HEK293 (cell line): Measurements from ENCODE around the gene ZKSCAN1.
A peak's percentile ranks its signal among the peaks of the same experiment; 100 is the strongest.

ENCODE experiments used
- CTCF ChIA-PET: fragments of 350-600 bp; formaldehyde crosslinking; extraction: SDS; loops from one replicate; lab custom pipeline; 2021; ENCODE audit warnings: antibody characterized with exemption; lab: Yijun Ruan, JAX
- POLR2A ChIA-PET: fragments of 300-600 bp; formaldehyde crosslinking; extraction: SDS; loops from one replicate; lab custom pipeline; 2020; ENCODE audit warnings: antibody characterized with exemption, inconsistent platforms; lab: Yijun Ruan, JAX
- H3K27ac ChIP-seq: fragments of 200-500 bp; sonication (Bioruptor generic); 2 replicates; pipeline ENCODE4 v1.5.1; 2014; ENCODE audit warnings: low read depth, low read length, control low read depth, inconsistent platforms; ENCODE audit errors: extremely low read depth
- H3K36me3 ChIP-seq, 2 experiments: fragments of 200-500 bp in 1 of 2; sonication (Bioruptor generic) in 1 of 2; 1 replicate in 1 of 2; 2 replicates in 1 of 2; pipeline ENCODE4 v1.5.1; 2014 to 2017; ENCODE audit warnings: inconsistent platforms in 2 of 2, low read length in 2 of 2; ENCODE audit not compliant: control insufficient read depth in 2 of 2, insufficient read depth in 1 of 2
- H3K4me1 ChIP-seq: fragments of 200-500 bp; sonication (Bioruptor generic); 2 replicates; pipeline ENCODE4 v1.5.1; 2014; ENCODE audit warnings: mild to moderate bottlenecking, low read length, inconsistent platforms; ENCODE audit not compliant: control insufficient read depth, insufficient read depth
- H3K4me3 ChIP-seq: 2 replicates; pipeline ENCODE4 v1.5.1; 2011; ENCODE audit warnings: low read depth, mild to moderate bottlenecking, control low read depth, low read length, moderate library complexity
- H3K9me3 ChIP-seq: fragments of 200-500 bp; sonication (Bioruptor generic); 2 replicates; pipeline ENCODE4 v1.5.1; 2014; ENCODE audit warnings: low read depth, low read length, inconsistent platforms; ENCODE audit not compliant: control insufficient read depth, insufficient read depth
- HOXC10 ChIP-seq: sonication (generic); formaldehyde crosslinking; IDR thresholded peaks from 2 replicates; pipeline ENCODE4 v1.8.1; 2023; ENCODE audit warnings: mild to moderate bottlenecking, missing genetic modification reagents
- KLF1 ChIP-seq: fragments of 450-650 bp; formaldehyde crosslinking; IDR thresholded peaks from 2 replicates; pipeline ENCODE4 v1.5.1; 2016; ENCODE audit warnings: missing biosample characterization, missing genetic modification characterization
- MZF1 ChIP-seq: fragments of 450-650 bp; formaldehyde crosslinking; IDR thresholded peaks from 2 replicates; pipeline ENCODE4 v1.5.1; 2017; ENCODE audit warnings: missing biosample characterization, missing genetic modification characterization, borderline replicate concordance
- PRDM1 ChIP-seq: fragments of 450-650 bp; formaldehyde crosslinking; IDR thresholded peaks from 2 replicates; pipeline ENCODE4; 2016; ENCODE audit warnings: missing biosample characterization, missing genetic modification characterization
- REPIN1 ChIP-seq: fragments of 450-650 bp; formaldehyde crosslinking; IDR thresholded peaks from 2 replicates; pipeline ENCODE4 v1.5.1; 2017; ENCODE audit warnings: missing biosample characterization, missing genetic modification characterization, low read depth
- SALL2 ChIP-seq: fragments of 450-650 bp; formaldehyde crosslinking; IDR thresholded peaks from 2 replicates; pipeline ENCODE4 v1.5.0; 2017; ENCODE audit warnings: missing biosample characterization, mild to moderate bottlenecking, missing genetic modification characterization, borderline replicate concordance
- SCRT2 ChIP-seq: fragments of 450-650 bp; formaldehyde crosslinking; IDR thresholded peaks from 2 replicates; pipeline ENCODE4 v1.5.1; 2016; ENCODE audit warnings: missing biosample characterization, missing genetic modification characterization
- SETDB1 ChIP-seq: IDR thresholded peaks from one replicate; pipeline ENCODE4 v1.6.1; 2017; ENCODE audit warnings: mild to moderate bottlenecking, low read length, moderate library complexity, mixed read lengths; ENCODE audit not compliant: insufficient read length
- TRIM28 ChIP-seq: IDR thresholded peaks from 2 replicates; pipeline ENCODE4 v1.6.1; 2011; ENCODE audit warnings: low read length, control low read depth, borderline replicate concordance
- ZBTB10 ChIP-seq: fragments of 450-650 bp; formaldehyde crosslinking; IDR thresholded peaks from 2 replicates; pipeline ENCODE4 v1.5.1; 2016; ENCODE audit warnings: missing biosample characterization, missing genetic modification characterization
- ZBTB11 ChIP-seq: fragments of 450-650 bp; formaldehyde crosslinking; conservative IDR thresholded peaks from 2 replicates; pipeline ENCODE4 v1.5.1; 2016; ENCODE audit warnings: low read depth, missing biosample characterization, missing genetic modification characterization
- ZBTB44 ChIP-seq: fragments of 450-650 bp; IDR thresholded peaks from 2 replicates; pipeline ENCODE4 v1.5.1; 2018; ENCODE audit warnings: missing biosample characterization, mild to moderate bottlenecking, missing genetic modification characterization
- ZFP69B ChIP-seq: fragments of 450-650 bp; formaldehyde crosslinking; IDR thresholded peaks from 2 replicates; pipeline ENCODE4 v1.5.1; 2016; ENCODE audit warnings: missing biosample characterization, missing genetic modification characterization
- ZNF10 ChIP-seq: fragments of 450-650 bp; formaldehyde crosslinking; IDR thresholded peaks from 2 replicates; pipeline ENCODE4 v1.5.1; 2017; ENCODE audit warnings: missing biosample characterization, missing genetic modification characterization
- ZNF169 ChIP-seq: fragments of 450-650 bp; formaldehyde crosslinking; IDR thresholded peaks from 2 replicates; pipeline ENCODE4 v1.5.1; 2016; ENCODE audit warnings: missing biosample characterization, missing genetic modification characterization
- ZNF214 ChIP-seq: fragments of 450-650 bp; formaldehyde crosslinking; IDR thresholded peaks from 2 replicates; pipeline ENCODE4 v1.5.1; 2017; ENCODE audit warnings: missing biosample characterization, mild to moderate bottlenecking, missing genetic modification characterization, borderline replicate concordance
- ZNF341 ChIP-seq: fragments of 450-650 bp; formaldehyde crosslinking; IDR thresholded peaks from 2 replicates; pipeline ENCODE4; 2016; ENCODE audit warnings: low read depth, missing biosample characterization, missing genetic modification characterization
- ZNF366 ChIP-seq: fragments of 450-650 bp; formaldehyde crosslinking; conservative IDR thresholded peaks from 2 replicates; pipeline ENCODE4 v1.5.1; 2016; ENCODE audit warnings: missing biosample characterization, missing genetic modification characterization
- ZNF394 ChIP-seq: fragments of 450-650 bp; formaldehyde crosslinking; IDR thresholded peaks from 2 replicates; pipeline ENCODE4 v1.5.1; 2016; ENCODE audit warnings: missing biosample characterization, missing genetic modification characterization, mild to moderate bottlenecking, moderate library complexity, borderline replicate concordance
- ZNF416 ChIP-seq: fragments of 450-650 bp; formaldehyde crosslinking; IDR thresholded peaks from 2 replicates; pipeline ENCODE4 v1.5.1; 2016; ENCODE audit warnings: missing biosample characterization, missing genetic modification characterization
- TF ChIP-seq, protein P1 (sequence below): fragments of 450-650 bp; formaldehyde crosslinking; IDR thresholded peaks from 2 replicates; pipeline ENCODE4 v1.5.1; 2016; ENCODE audit warnings: missing biosample characterization, missing genetic modification characterization

The ZKSCAN1 gene

DNA sequence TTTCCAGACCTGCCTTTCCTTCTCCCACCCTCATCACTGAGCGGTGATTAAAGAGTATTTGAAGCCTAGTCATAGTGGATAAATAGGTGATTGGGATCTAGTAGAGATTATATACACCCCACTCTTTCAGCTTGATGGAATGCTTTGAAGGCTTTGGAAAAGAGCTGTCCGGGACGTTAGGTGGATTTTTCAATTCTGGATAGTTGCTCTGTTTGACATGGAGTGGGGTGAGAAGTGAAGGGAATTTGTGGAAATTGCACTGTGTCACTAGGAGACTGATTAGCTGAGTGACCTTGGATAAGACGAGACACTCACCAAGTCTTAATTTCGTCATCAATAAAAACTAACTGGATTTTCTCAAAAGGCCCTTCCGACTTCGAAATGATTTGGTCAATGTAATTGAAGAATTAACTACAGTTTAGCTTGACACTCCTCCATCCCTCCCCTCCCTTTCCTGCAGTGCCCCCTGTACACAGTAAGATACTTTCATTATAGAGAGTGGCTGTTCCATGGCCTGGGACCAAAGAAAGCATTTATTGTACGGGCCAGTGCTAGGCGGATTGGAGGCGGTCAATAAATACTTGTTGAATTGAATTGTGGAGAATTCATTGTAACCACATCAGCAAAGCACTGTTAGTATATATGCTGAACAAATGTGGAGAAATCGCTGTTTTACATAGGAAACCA, 962 bp downstream of the ZKSCAN1 start:
- Histone ChIP-seq H3K9me3 (no peaks in the 10 kb centered on the region), H3K27ac (peak overlapping the region; percentile 68), H3K4me3 (peak overlapping the region; percentile 82), H3K36me3 (peaks cover under 1 to 7% of the 10 kb centered on the region in 2 experiments), H3K4me1 (peaks cover 7% of the 10 kb centered on the region; the same call in 1 of the 2 replicates)
- ChIA-PET CTCF (interaction anchor here (0.6 to 1.2 kb wide), 7 partner anchors 27 to 836 kb away, joined by 3 to 7 read pairs (median 3); partner anchors contain the start of gene ZSCAN21), POLR2A (interaction anchor here (1.1 to 1.3 kb wide), 3 partner anchors 34 to 641 kb away, joined by 3 to 5 read pairs (median 3); partner anchors contain the start of gene ZNF3)
- TF ChIP-seq ZBTB11 (tag by site-specific recombination) (peak; percentile 56; the same call in 1 of the 2 replicates), SCRT2 (tag by site-specific recombination) (peak; percentile 74; the same call in 1 of the 2 replicates), ZFP69B (tag by site-specific recombination) (0 out of 2 replicates have a peak, but pooled peaks have one; percentile 6), ZNF341 (tag by site-specific recombination) (peak; percentile 62), ZNF394 (tag by site-specific recombination) (no peak), PRDM1 (0 out of 2 replicates have a peak, but pooled peaks have one; percentile 40)

DNA sequence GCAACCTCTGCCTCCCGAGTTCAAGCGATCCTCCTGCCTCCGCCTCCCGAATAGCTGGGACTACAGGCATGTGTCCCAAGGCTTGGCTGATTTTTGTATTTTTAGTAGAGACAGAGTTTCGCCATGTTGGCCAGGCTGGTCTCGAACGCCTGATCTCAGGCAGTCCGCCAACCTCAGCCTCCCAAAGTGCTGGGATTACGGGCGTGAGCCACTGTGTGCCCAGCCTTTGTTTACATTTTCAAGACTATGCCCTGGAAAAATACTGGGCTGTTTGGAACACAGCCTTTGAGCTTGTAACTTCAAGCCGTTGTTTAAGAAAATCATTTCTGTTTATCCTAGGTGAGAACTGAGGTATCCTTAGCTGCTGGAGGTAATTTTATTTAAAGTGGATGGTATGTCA, 1.9 kb downstream of the ZKSCAN1 start:
- Histone ChIP-seq H3K36me3 (peaks cover 9 to 15% of the 10 kb centered on the region in 2 experiments), H3K9me3 (no peaks in the 10 kb centered on the region), H3K4me1 (peaks cover 7% of the 10 kb centered on the region; the same call in 1 of the 2 replicates), H3K4me3 (no peak overlapping the region), H3K27ac (no peak overlapping the region)
- ChIA-PET POLR2A (interaction anchor here (1.2 to 1.4 kb wide), 3 partner anchors 33 to 85 kb away, joined by 3 read pairs; partner anchors contain the start of genes AP4M1, MCM7 and ZNF3), CTCF (interaction anchor here (0.7 to 1.2 kb wide), 3 partner anchors 28 to 574 kb away, joined by 3 to 6 read pairs (median 3); no protein-coding TSS in a partner anchor)
- TF ChIP-seq ZNF366 (tag by site-specific recombination) (no peak), ZNF169 (tag by site-specific recombination) (no peak), TRIM28 (no peak), ZBTB10 (tag by site-specific recombination) (no peak), MZF1 (no peak), ZNF416 (tag by site-specific recombination) (no peak), HOXC10 (CRISPR knock-in tag) (no peak), REPIN1 (no peak), SALL2 (tag by site-specific recombination) (no peak), ZBTB44 (no peak), KLF1 (tag by site-specific recombination) (no peak), ZNF214 (tag by site-specific recombination) (no peak), ZNF10 (no peak), SETDB1 (no peak), ZNF341 (tag by site-specific recombination) (no peak)
- TF ChIP-seq, protein P1, sequence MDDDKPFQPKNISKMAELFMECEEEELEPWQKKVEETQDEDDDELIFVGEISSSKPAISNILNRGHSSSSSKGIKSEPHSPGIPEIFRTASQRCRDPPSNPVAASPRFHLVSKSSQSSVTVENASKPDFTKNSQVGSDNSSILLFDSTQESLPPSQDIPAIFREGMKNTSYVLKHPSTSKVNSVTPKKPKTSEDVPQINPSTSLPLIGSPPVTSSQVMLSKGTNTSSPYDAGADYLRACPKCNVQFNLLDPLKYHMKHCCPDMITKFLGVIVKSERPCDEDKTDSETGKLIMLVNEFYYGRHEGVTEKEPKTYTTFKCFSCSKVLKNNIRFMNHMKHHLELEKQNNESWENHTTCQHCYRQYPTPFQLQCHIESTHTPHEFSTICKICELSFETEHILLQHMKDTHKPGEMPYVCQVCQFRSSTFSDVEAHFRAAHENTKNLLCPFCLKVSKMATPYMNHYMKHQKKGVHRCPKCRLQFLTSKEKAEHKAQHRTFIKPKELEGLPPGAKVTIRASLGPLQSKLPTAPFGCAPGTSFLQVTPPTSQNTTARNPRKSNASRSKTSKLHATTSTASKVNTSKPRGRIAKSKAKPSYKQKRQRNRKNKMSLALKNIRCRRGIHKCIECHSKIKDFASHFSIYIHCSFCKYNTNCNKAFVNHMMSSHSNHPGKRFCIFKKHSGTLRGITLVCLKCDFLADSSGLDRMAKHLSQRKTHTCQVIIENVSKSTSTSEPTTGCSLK (tag by site-specific recombination): no peak
